ENCODE data around the gene USP21. TPM values are rescaled to one million over a fixed set of nuclear protein-coding genes. Genes with fewer than 3 reads are reported as not detected.

Gene USP21
- total and polyA plus RNA-seq, 2 of the 8 experiments (the other 6 are each of a cell fraction or from before 2014, with no cell fraction given) = 23.9 to 36.3 TPM

- TF ChIP-seq, protein P1, sequence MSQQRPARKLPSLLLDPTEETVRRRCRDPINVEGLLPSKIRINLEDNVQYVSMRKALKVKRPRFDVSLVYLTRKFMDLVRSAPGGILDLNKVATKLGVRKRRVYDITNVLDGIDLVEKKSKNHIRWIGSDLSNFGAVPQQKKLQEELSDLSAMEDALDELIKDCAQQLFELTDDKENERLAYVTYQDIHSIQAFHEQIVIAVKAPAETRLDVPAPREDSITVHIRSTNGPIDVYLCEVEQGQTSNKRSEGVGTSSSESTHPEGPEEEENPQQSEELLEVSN (IDR thresholded peaks at IDR 0.05) = no peak
- no peak for TF ChIP-seq MAFK (IDR thresholded peaks at IDR 0.05; ENCODE audit: low read depth, low read length)
- TF ChIP-seq, protein P2, sequence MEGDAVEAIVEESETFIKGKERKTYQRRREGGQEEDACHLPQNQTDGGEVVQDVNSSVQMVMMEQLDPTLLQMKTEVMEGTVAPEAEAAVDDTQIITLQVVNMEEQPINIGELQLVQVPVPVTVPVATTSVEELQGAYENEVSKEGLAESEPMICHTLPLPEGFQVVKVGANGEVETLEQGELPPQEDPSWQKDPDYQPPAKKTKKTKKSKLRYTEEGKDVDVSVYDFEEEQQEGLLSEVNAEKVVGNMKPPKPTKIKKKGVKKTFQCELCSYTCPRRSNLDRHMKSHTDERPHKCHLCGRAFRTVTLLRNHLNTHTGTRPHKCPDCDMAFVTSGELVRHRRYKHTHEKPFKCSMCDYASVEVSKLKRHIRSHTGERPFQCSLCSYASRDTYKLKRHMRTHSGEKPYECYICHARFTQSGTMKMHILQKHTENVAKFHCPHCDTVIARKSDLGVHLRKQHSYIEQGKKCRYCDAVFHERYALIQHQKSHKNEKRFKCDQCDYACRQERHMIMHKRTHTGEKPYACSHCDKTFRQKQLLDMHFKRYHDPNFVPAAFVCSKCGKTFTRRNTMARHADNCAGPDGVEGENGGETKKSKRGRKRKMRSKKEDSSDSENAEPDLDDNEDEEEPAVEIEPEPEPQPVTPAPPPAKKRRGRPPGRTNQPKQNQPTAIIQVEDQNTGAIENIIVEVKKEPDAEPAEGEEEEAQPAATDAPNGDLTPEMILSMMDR (IDR thresholded peaks at IDR 0.05; ENCODE audit: control extremely low read depth in 1 of 3, insufficient read depth in 1 of 3, low read depth in 1 of 3, low read length in 3 of 3) = peak in 1 of 3 experiments; percentile 31; a peak in 1 of 4 replicates
- peak; percentile 76 for TF ChIP-seq TAF1 (IDR thresholded peaks at IDR 0.05; ENCODE audit: low read depth, low read length)
- TF ChIP-seq TEAD4 (IDR thresholded peaks at IDR 0.05; ENCODE audit: low read depth, low read length) = peak; percentile 72
- TF ChIP-seq SUZ12 (IDR thresholded peaks at IDR 0.05; ENCODE audit: low read length) = no peak
- TF ChIP-seq POLR2AphosphoS5 (IDR thresholded peaks at IDR 0.05; ENCODE audit: low read depth, low read length) = peak; percentile 24
- TF ChIP-seq JUN (IDR thresholded peaks at IDR 0.05; ENCODE audit: low read depth, low read length) = no peak
Observed at GRCh38 chr1:161132410-161133219, 26.7 kb upstream of the USP21 start, which contains the start of gene DEDD (continued).
